HEK293 (cell line): Measurements from ENCODE around the gene QDPR.

Experiments
- MYNN ChIP-seq: fragments of 450-650 bp; formaldehyde crosslinking; IDR thresholded peaks from 2 replicates; pipeline ENCODE4 v1.5.1; 2016; ENCODE audit warnings: missing biosample characterization, missing genetic modification characterization, borderline replicate concordance
- REST ChIP-seq: fragments of 450-650 bp; formaldehyde crosslinking; IDR thresholded peaks from 2 replicates; pipeline ENCODE4 v1.5.1; 2016; ENCODE audit warnings: missing biosample characterization, missing genetic modification characterization
- ZNF302 ChIP-seq: fragments of 450-650 bp; formaldehyde crosslinking; IDR thresholded peaks from 2 replicates; pipeline ENCODE4 v1.5.1; 2016; ENCODE audit warnings: missing biosample characterization, missing genetic modification characterization, low read depth
- ZSCAN4 ChIP-seq: fragments of 450-650 bp; formaldehyde crosslinking; IDR thresholded peaks from 2 replicates; pipeline ENCODE4 v1.5.1; 2017; ENCODE audit warnings: missing biosample characterization, missing genetic modification characterization

- no peak for TF ChIP-seq REST (tag by site-specific recombination)
- no peak for TF ChIP-seq MYNN (tag by site-specific recombination)
- no peak for TF ChIP-seq ZNF302
- no peak for TF ChIP-seq ZSCAN4 (tag by site-specific recombination)
Measured at GRCh38 chr4:17497890-17498523, 13.9 kb downstream of the QDPR start.
